Astrocyte (in vitro differentiated cells and primary cell): ENCODE results near the gene ZNF749. TPM values are rescaled to one million over a fixed set of nuclear protein-coding genes. Genes with fewer than 3 reads are reported as not detected.
"Not testable (repeated sequence)": the region's sequence is repeated elsewhere in the genome, so short reads cannot be mapped to it uniquely, and the experiment has no call there.

Source experiments
- DNase-seq: peaks from one replicate; pipeline ENCODE4 v3.0.0-alpha.2; 2010; ENCODE audit warnings: low read depth
- FAIRE-seq: peaks from 2 replicates; lab custom pipeline; 2011; peaks lifted over from hg19 to GRCh38; lab: Jason Lieb, UNC
- H2AFZ ChIP-seq: 2 replicates; pipeline ENCODE4 v1.6.0; 2012; ENCODE audit warnings: low read depth, low read length, inconsistent platforms
- H3K27ac ChIP-seq: 2 replicates; pipeline ENCODE4 v1.5.1; 2011; ENCODE audit warnings: low read depth, low read length, inconsistent platforms
- H3K27me3 ChIP-seq: 2 replicates; pipeline ENCODE4 v1.6.0; 2011; ENCODE audit warnings: low read length, inconsistent platforms; ENCODE audit not compliant: insufficient read depth
- H3K36me3 ChIP-seq: 2 replicates; pipeline ENCODE4 v1.5.1; 2011; ENCODE audit warnings: low read length, inconsistent platforms; ENCODE audit not compliant: insufficient read depth
- H3K4me1 ChIP-seq: 2 replicates; pipeline ENCODE4 v1.5.1; 2011; ENCODE audit warnings: low read length, inconsistent platforms; ENCODE audit not compliant: insufficient read depth
- H3K4me2 ChIP-seq: 2 replicates; pipeline ENCODE4 v1.6.0; 2012; ENCODE audit warnings: low read length, inconsistent platforms
- H3K4me3 ChIP-seq: 2 replicates; pipeline ENCODE4 v1.5.1; 2011; ENCODE audit warnings: low read depth, mild to moderate bottlenecking, low read length, inconsistent platforms; ENCODE audit not compliant: insufficient read depth
- H3K79me2 ChIP-seq: 2 replicates; pipeline ENCODE4 v1.6.0; 2012; ENCODE audit warnings: mild to moderate bottlenecking, low read length, inconsistent platforms; ENCODE audit not compliant: insufficient read depth
- H3K9ac ChIP-seq: 2 replicates; pipeline ENCODE4 v1.6.0; 2012; ENCODE audit warnings: mild to moderate bottlenecking, low read length, inconsistent platforms
- H3K9me3 ChIP-seq: 2 replicates; pipeline ENCODE4 v1.5.1; 2012; ENCODE audit warnings: low read depth, mild to moderate bottlenecking, low read length, inconsistent platforms; ENCODE audit not compliant: insufficient read depth
- H4K20me1 ChIP-seq: 2 replicates; pipeline ENCODE4 v1.6.0; 2012; ENCODE audit warnings: low read length, inconsistent platforms; ENCODE audit not compliant: insufficient read depth
- H3K27ac Mint-ChIP-seq: one replicate; pipeline ENCODE4 v1.8.0; 2021; ENCODE audit warnings: mild to moderate bottlenecking, mixed read lengths; ENCODE audit not compliant: unreplicated experiment
- H3K27me3 Mint-ChIP-seq: one replicate; pipeline ENCODE4 v1.8.0; 2021; ENCODE audit warnings: low read depth, mixed read lengths; ENCODE audit not compliant: unreplicated experiment
- H3K36me3 Mint-ChIP-seq: one replicate; pipeline ENCODE4 v1.8.0; 2021; ENCODE audit warnings: low read depth, mixed read lengths; ENCODE audit not compliant: unreplicated experiment
- H3K4me1 Mint-ChIP-seq: one replicate; pipeline ENCODE4 v1.8.0; 2021; ENCODE audit warnings: low read depth, mixed read lengths; ENCODE audit not compliant: unreplicated experiment
- H3K4me3 Mint-ChIP-seq: one replicate; pipeline ENCODE4 v1.8.0; 2021; ENCODE audit warnings: mild to moderate bottlenecking, moderate library complexity, mixed read lengths; ENCODE audit not compliant: unreplicated experiment
- H3K9me3 Mint-ChIP-seq: one replicate; pipeline ENCODE4 v1.8.0; 2021; ENCODE audit warnings: mild to moderate bottlenecking, mixed read lengths; ENCODE audit not compliant: unreplicated experiment
- CTCF ChIP-seq: IDR thresholded peaks from 2 replicates; pipeline ENCODE4 v1.5.1; 2011; ENCODE audit warnings: low read depth, mild to moderate bottlenecking, inconsistent platforms, low read length, moderate library complexity; ENCODE audit not compliant: insufficient read depth
- EZH2 ChIP-seq: IDR thresholded peaks from 2 replicates; pipeline ENCODE4 v1.6.1; 2012; ENCODE audit warnings: mild to moderate bottlenecking, low read length, inconsistent platforms; ENCODE audit not compliant: insufficient read depth
- total RNA-seq: library from RNA; stranded (reverse); gene quantifications from 2 replicates; pipeline ENCODE4 v1.2.1, GENCODE V29; 2021

ZNF749 gene
- total RNA-seq, 1 donor from 2014 or later: 16.2 TPM

DNA sequence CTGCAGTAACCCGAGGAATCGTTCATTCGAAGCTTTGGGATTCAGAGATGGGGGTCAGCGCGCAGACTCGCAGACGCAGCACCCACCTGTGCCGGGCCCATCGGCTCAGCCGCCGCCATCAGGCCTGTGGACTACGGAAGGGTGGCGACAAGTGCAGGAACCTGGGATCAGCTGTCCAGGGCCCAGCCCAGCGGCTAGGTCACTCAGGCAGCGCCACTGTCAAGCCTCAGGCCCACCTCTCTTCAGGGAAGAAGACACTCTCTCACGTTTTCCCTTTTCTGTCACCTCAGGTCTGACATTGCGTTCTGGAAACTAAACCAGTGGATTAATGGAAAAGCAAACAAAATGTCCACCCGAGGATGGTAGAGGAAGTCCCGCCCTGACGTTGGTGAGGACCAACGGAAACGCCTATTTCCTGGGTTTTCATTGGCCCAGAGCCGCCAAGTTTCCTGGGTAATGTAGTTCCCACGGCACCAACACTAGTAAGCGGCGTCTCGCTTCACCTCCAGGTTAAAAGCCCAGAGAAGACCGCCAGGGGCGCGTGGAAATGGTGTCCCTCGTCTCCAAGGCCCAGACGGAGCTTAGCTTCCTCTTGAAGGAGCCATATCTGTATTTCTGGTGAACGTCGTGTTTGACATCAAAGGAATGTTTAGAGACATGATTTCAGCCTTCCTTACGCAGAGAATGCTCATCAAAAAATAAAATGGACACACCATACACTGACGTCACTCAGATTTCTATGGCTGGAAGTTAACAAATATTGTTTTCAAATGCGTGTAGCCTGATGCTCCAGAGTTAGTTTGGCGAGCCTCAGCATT, 42.3 kb downstream of the ZNF749 start, which contains the start of gene ZNF772:
TSS of gene ZNF772 (minus strand) at position 376 of the 818 bp plus-strand sequence. CDS start at position 119, 257 bp downstream.
- Mint-ChIP-seq H3K27me3 (peaks cover 2% of the 10 kb centered on the region), H3K4me3 (peak within 1 kb of the TSS; percentile 94), H3K27ac (peak within 1 kb of the TSS; percentile 50), H3K36me3 (peaks cover 46% of the 10 kb centered on the region), H3K4me1 (peaks cover 9% of the 10 kb centered on the region), H3K9me3 (peaks cover 57% of the 10 kb centered on the region)
- H3K9ac ChIP-seq: peak within 1 kb of the TSS; percentile 76
- H3K9me3 ChIP-seq: peaks cover 45% of the 10 kb centered on the region
- peak; percentile 91 for DNase-seq
- no peak for TF ChIP-seq EZH2
- peak; percentile 53 for TF ChIP-seq CTCF
- FAIRE-seq: peak; percentile 90
- peaks cover 4% of the 10 kb centered on the region for H3K4me1 ChIP-seq
- peak within 1 kb of the TSS; percentile 92 for H3K4me3 ChIP-seq
- H3K27ac ChIP-seq: peak within 1 kb of the TSS; percentile 21
- H3K36me3 ChIP-seq: peaks cover 21% of the 10 kb centered on the region
- H4K20me1 ChIP-seq: no peaks in the 10 kb centered on the region
- H3K4me2 ChIP-seq: peak within 1 kb of the TSS; percentile 86
- H3K27me3 ChIP-seq: no peaks in the 10 kb centered on the region
- H2AFZ ChIP-seq: peak within 1 kb of the TSS; percentile 100
- H3K79me2 ChIP-seq: peaks cover 25% of the 10 kb centered on the region

DNA sequence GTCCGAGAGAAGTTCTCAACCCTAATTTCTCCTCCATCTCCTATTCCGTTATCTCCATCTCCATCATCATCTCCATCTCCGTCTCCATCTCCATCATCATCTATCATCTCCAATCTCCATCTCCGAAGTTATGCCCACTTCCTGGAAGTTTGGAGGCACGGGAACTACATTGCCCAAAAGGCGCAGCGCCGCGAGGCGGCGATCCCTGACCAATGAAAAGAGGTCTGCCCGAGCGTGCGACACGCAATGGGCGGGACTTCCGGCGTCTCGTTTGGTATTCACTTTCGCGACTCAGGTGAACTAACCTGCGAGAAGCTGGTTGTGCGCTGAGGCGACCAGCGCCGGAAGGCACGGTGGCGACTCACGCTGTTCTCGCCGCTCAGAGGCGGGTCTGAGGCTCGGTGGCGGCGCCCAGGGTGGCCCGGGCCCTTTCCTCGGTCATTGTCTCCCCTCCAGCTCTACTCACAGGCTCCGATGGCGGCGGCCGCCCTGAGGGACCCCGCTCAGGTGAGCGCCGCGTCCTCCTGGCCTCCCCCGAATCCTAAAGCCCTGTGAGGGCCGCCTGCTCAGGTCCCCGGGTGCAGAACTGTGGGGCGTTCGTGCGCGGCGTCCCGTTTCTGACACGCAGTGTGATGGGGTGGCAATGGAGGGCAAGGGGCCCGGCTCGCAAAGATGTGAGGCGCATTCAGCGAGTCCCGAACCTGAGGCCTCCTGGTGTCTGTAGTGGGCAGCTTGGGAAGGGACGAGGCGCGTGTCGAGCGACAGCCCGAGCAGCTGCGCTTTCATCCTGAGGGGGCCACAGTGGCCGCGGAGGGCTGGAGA, 52.6 kb downstream of the ZNF749 start, which contains the start of gene ZNF419:
TSS of gene ZNF419 (plus strand) at position 274 of the 822 bp plus-strand sequence. CDS start at position 475, 201 bp downstream.
- Histone ChIP-seq H2AFZ (peak within 1 kb of the TSS; percentile 82), H3K9ac (peak within 1 kb of the TSS; percentile 82), H3K4me3 (peak within 1 kb of the TSS; percentile 96), H3K9me3 (peaks cover 26% of the 10 kb centered on the region), H3K79me2 (peaks cover 14% of the 10 kb centered on the region), H3K27ac (peak within 1 kb of the TSS; percentile 13), H3K4me2 (peak within 1 kb of the TSS; percentile 80)
- Mint-ChIP-seq H3K4me3 (peak within 1 kb of the TSS; percentile 94), H3K27me3 (peaks cover 11% of the 10 kb centered on the region), H3K36me3 (peaks cover 19% of the 10 kb centered on the region), H3K27ac (peak within 1 kb of the TSS; percentile 67)
- FAIRE-seq (peak; percentile 89), DNase-seq (peak; percentile 66)
- H4K20me1 ChIP-seq, H3K4me1 ChIP-seq, H3K4me1 Mint-ChIP-seq, H3K9me3 Mint-ChIP-seq, H3K27me3 ChIP-seq, H3K36me3 ChIP-seq: not testable (repeated sequence)

- not testable (repeated sequence) for H3K4me1 Mint-ChIP-seq, H4K20me1 ChIP-seq, DNase-seq, H3K27me3 ChIP-seq, H2AFZ ChIP-seq, H3K4me1 ChIP-seq, H3K27ac ChIP-seq, FAIRE-seq, H3K36me3 ChIP-seq
- Histone ChIP-seq H3K4me2 (peak overlapping the region; percentile 80), H3K4me3 (peak overlapping the region; percentile 33), H3K9ac (peak overlapping the region; percentile 23), H3K79me2 (peaks cover 14% of the 10 kb centered on the region), H3K9me3 (peaks cover 32% of the 10 kb centered on the region)
- H3K4me3 Mint-ChIP-seq: peak overlapping the region; percentile 94
- peaks cover 11% of the 10 kb centered on the region for H3K27me3 Mint-ChIP-seq
- peak overlapping the region; percentile 67 for H3K27ac Mint-ChIP-seq
- peaks cover 24% of the 10 kb centered on the region for H3K36me3 Mint-ChIP-seq
- H3K9me3 Mint-ChIP-seq: peaks cover 12% of the 10 kb centered on the region
Observed at GRCh38 chr19:57488299-57488644, 53.1 kb downstream of the ZNF749 start.

Other genes starting within 250 kb of the ZNF749 start
- 25.5 and 26.5 TPM in 2 replicates for gene ZNF264, start 243.8 kb upstream of the ZNF749 start, total RNA-seq
- 1.2 and 1.6 TPM in 2 replicates for gene AURKC, start 204.3 kb upstream of the ZNF749 start, total RNA-seq
- gene ZNF805, start 194.7 kb upstream of the ZNF749 start, total RNA-seq: 21.7 and 23.8 TPM in 2 replicates
- gene ZNF460, start 154.8 kb upstream of the ZNF749 start, total RNA-seq: 87.2 and 105 TPM in 2 replicates
- 8.7 and 9.5 TPM in 2 replicates for gene ZNF543, start 114.9 kb upstream of the ZNF749 start, total RNA-seq
- gene ZNF304, start 84.1 kb upstream of the ZNF749 start, total RNA-seq: 11.5 and 12.2 TPM in 2 replicates
- 9.2 and 11.6 TPM in 2 replicates for gene TRAPPC2B, start 71.8 kb upstream of the ZNF749 start, total RNA-seq
- gene ZNF547, start 71.8 kb upstream of the ZNF749 start, total RNA-seq: 3.6 and 4.1 TPM in 2 replicates
- gene ZNF548, start 45.5 kb upstream of the ZNF749 start, total RNA-seq: 16.6 and 16.7 TPM in 2 replicates
- gene ZNF17, start 24.2 kb upstream of the ZNF749 start, total RNA-seq: 7.7 and 11.6 TPM in 2 replicates
- gene VN1R1, start 21.8 kb downstream of the ZNF749 start, total RNA-seq: 1.5 and 1.7 TPM in 2 replicates
- 13.8 and 14.5 TPM in 2 replicates for gene ZNF772, start 42.2 kb downstream of the ZNF749 start, total RNA-seq
- gene ZNF419, start 52.4 kb downstream of the ZNF749 start, total RNA-seq: 13.1 and 14.1 TPM in 2 replicates
- gene ZNF773, start 64.6 kb downstream of the ZNF749 start, total RNA-seq: 11.4 and 13.3 TPM in 2 replicates
- gene ZNF549, start 92.0 kb downstream of the ZNF749 start, total RNA-seq: 6.7 and 7.3 TPM in 2 replicates
- 13.4 and 13.5 TPM in 2 replicates for gene ZNF550, start 124.5 kb downstream of the ZNF749 start, total RNA-seq
- gene ZNF416, start 143.6 kb downstream of the ZNF749 start, total RNA-seq: 9.3 and 9.7 TPM in 2 replicates
- 8.7 and 8.9 TPM in 2 replicates for gene ZIK1, start 148.8 kb downstream of the ZNF749 start, total RNA-seq
- 3.5 and 4.7 TPM in 2 replicates for gene ZNF530, start 164.6 kb downstream of the ZNF749 start, total RNA-seq
- gene ZNF134, start 178.9 kb downstream of the ZNF749 start, total RNA-seq: 30.5 and 32.3 TPM in 2 replicates
- gene ZNF211, start 197.8 kb downstream of the ZNF749 start, total RNA-seq: 18.2 and 21.9 TPM in 2 replicates
- 0.43 and 1.2 TPM in 2 replicates for gene ZSCAN4, start 233.6 kb downstream of the ZNF749 start, total RNA-seq
- gene ZNF551, start 246.7 kb downstream of the ZNF749 start, total RNA-seq: 6.1 and 6.5 TPM in 2 replicates